ENCODE data around the gene ROS1.

Gene ROS1

GRCh38 chr6:117280922-117281321, 144.8 kb downstream of the ROS1 start:
- DNase-seq (ENCODE audit: low spot score), result no peak
- no peak for TF ChIP-seq CTCF (IDR thresholded peaks at IDR 0.05)
- no peak overlapping the region for H3K27ac ChIP-seq
- no peak overlapping the region for H3K4me3 ChIP-seq

DNA sequence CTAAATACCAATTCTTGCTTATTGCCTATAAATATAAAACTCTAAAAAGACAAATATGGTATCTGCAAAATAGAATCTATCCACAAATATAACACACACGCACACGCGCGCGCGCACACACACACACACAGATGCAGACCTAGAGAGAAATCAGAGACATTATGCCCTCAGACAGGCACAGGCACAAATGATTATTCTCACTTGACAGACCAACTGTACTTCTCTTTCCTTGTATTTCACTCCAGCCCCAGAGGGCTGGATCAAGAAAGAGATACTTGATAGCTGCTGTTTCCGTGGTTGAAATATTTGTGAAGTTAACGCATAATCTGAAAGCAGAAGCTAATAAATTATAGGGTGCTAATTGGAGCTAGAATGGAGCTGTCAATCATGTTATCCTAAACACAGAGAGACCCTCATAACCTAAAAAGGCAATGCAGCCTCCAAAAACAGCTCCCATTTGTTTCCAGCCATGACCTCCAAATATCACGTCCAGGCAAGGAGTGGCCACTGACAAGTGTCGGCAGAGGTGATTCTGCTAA, 148.9 kb downstream of the ROS1 start:
- no peak for TF ChIP-seq CTCF (IDR thresholded peaks at IDR 0.05)
- Histone ChIP-seq H3K4me3 (no peak overlapping the region), H3K27ac (no peak overlapping the region)
- no peak for DNase-seq (ENCODE audit: low spot score)

DNA sequence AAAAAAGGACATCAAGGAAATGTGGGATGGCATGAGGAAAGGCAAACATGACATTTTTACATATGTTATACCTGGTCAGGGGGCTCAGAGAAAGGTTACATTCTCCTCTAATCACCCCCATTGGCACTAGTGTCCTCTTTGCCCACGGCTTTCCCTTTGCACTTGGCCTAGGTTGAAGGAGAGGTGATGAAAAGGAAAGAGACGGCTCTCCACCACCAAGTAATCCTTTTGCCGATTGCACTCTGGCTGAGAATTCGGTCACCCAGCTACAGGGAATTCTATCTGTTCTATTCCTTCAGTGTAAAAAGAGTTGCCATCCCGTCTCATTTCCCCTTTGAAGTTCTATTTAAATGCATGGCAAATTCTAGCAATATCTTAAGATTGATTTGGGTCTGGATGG, 150.0 kb downstream of the ROS1 start:
- no peak overlapping the region for H3K27ac ChIP-seq
- no peak for DNase-seq (ENCODE audit: low spot score)
- no peak for TF ChIP-seq CTCF (IDR thresholded peaks at IDR 0.05)
- no peak overlapping the region for H3K4me3 ChIP-seq

DNA sequence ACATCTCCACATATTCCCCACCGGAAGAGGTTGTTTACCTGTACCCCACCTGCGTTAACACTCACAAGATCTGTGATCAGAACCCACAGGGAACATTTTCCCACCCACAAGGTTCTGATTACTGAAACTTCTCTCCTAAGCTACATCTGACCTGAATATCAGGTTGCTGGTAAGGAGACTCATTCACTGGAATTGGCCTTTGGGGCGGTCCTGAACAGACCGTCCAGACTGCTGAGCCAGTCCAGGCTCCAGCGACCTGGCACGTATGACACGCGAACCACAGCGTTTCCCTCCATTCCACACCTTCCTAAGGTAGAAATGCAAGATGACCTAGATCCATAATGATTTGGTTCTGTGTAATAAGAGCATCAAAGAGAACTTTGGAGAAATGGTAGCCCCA, 150.5 kb downstream of the ROS1 start:
- no peak for DNase-seq (ENCODE audit: low spot score)
- no peak overlapping the region for H3K27ac ChIP-seq
- no peak overlapping the region for H3K4me3 ChIP-seq
- no peak for TF ChIP-seq CTCF (IDR thresholded peaks at IDR 0.05)

DNA sequence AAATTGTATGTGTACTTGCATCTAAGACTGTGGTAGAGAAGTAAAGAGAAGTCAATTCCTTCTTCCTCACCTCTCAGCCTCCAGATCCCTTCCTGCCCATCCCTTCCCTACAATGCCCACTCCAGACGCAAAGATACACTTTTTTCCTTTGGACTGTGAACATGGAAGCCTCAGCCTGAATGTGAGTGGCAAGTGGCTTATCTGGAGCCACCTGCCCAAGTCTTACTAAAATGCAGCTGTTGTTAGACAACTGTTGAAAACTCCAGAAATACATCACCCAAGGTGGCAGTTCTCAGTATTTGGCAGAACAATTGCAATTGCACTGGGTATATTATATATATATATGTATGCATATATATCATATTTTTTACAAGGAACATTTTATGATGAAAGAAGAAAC, 152.9 kb downstream of the ROS1 start:
- DNase-seq (ENCODE audit: low spot score), result no peak
- Histone ChIP-seq H3K4me3 (no peak overlapping the region), H3K27ac (no peak overlapping the region)
- no peak for TF ChIP-seq CTCF (IDR thresholded peaks at IDR 0.05)

DNA sequence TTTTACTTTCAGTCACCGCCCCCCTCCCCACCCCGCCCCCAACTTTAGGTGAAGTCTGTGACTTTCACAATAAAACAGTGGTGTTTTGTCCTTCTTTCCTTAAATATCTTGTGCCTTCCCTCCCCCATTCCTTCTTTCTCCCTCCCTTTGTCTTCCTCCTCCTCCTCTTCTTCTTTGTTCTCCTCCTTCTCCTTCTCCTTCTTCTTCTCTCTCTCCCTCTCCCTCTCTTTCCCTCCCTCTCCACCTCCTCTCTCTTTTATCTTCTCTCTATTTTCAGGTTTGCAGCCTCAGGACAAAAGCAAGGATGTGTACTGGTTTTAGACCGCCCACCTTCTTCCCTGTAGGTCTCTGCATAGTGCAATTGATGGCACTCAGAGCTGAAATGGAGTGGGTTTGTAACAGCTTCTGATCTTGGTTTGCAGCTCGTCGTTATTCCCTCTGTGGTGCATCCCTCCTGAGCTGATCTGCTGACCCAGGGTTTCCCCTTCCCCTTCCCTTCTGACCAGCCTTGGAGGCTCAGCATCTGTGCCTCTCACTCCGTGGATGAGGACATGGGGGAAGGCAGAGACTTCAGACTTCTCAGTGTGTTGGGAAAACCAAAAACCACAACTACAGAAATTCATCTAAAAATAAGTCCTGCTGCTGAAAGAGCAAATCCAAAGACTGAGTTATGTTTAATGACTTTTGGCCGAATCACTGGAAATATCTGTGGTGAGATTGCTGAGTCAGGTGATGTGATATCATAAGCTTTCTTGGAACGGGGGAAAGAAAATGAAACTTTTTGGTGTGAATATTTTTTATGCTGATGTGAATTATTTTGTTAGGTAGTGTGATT, 153.5 kb downstream of the ROS1 start:
- TF ChIP-seq CTCF (IDR thresholded peaks at IDR 0.05), result no peak
- no peak for DNase-seq (ENCODE audit: low spot score)
- no peak overlapping the region for H3K4me3 ChIP-seq
- H3K27ac ChIP-seq, result no peak overlapping the region
